Stimulated activated CD4-positive, alpha-beta T cell treated with anti-CD3 and anti-CD28 coated beads, Interleukin-4, amount 100 ng/mL, for 1 hour (primary cell): ENCODE measurements around the gene PFKM.
"Not testable (repeated sequence)": the region's sequence is repeated elsewhere in the genome, so short reads cannot be mapped to it uniquely, and the experiment has no call there.

Source experiments
- DNase-seq: peaks from one replicate; pipeline ENCODE4 v3.0.0-alpha.2; 2020

Gene PFKM

DNA sequence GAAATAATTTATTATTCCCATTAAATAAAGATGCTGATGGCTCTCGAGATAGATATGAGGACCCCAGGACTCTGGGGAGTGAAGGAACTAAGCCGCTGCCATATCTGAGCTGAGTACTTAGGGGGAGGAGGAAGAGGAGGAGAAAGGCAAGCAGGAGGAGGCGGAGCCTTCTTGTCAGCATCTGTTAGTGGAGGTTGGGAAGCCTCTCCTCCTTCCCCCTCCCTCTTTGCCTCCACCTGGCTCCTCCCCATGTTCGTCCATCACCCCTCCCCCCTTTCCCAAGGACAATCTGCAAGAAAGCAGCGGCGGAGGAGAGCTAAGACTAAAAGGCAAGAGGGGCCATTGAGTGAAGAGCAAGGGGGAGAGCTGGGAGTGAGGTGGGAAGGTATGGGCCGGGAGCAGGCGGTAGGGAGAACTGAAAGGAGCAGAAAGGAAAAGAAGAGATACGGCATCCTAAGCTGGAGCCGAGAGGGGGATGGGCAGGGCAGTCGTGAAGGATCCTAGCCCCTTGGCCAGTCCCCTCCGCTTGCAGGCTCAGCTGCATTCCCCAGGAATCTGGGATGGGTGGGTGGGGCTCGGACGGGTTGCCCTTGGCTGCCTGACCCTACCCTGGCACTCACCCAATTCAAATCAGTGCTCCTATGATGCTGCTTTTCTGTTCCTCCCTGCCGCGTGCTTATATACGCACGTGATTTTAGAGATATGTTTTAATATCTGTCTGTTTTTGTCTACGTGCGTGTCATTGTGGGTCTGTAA lies at the start of gene PFKM:
PFKM (plus strand) TSS at position 287 of the 756 bp plus-strand sequence. CDS start 3,411 bp downstream, outside the sequence.
- DNase-seq: peak; percentile 62

DNA sequence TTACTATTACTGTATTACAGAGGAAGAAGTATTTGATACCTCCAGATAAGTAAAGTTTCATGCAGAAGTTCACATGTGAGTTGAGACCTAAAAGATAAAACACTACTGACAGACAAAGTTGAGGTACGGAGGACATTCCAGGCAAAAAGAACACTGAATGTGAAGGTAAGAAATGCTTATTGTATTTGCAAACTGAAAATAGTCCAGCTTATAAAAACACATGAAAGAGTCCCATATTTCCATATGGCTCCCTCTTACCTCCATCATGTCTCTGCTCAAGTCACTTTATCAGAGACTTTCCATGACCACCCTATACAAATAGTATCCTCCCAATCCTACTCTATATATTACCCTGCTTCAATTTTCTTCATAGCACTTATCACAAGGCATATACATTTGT lies 49.1 kb upstream of the PFKM start:
- DNase-seq: no peak

DNA sequence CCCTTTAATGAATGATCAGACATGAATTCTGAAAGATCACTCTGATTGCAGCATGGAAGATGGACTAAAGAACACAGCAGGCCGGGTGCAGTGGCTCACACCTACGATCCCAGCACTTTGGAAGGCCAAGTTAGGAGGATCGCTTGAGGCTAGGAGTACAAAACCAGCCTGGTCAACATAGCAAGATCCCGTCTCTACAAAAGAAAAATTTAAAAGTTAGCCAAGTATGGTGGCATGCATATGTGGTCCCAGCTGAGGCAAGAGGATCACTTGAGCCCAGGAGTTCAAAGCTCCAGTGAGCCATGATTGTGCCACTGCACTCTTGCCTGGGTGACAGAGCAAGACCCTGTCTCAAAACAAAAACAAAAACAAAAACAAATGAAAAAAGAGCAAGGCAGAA lies 48.4 kb upstream of the PFKM start:
- DNase-seq: no peak

DNA sequence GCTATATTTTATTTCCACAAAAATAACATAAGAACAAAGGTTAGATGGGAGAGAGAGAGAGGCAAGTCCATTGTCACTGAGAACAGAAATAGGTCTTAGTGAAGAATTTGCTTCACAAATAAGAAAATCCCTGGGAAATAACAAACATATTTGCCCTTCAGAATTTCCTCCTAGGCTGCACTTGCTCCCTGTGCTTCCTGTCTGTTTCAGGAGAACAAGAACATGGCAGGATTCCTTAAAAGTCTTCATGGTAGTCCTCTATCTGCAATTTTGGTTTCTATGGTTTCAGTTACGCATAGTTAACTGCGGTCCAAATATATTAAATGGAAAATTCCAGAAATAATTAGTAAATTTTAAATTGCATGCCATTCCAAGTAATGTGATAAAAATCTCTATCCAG lies 47.4 kb upstream of the PFKM start:
- DNase-seq: no peak

DNA sequence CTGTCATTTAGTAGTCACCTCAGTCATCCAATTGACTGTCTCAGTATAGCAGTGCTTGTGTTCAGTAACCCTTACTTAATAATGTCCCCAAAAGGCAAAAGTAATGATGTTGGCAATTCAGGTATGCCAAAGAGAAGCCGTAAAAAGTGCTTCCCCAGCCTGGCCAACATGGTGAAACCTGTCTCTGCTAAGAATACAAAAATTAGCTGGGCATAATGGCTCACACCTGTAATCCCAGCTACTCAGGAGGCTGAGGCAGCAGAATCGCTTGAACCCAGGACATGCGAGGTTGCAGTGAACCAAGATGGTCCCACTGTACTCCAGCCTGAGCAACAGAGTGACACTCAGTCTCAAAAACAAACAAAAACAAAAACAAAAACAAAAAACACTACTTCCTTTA lies 46.9 kb upstream of the PFKM start:
- no peak for DNase-seq

DNA sequence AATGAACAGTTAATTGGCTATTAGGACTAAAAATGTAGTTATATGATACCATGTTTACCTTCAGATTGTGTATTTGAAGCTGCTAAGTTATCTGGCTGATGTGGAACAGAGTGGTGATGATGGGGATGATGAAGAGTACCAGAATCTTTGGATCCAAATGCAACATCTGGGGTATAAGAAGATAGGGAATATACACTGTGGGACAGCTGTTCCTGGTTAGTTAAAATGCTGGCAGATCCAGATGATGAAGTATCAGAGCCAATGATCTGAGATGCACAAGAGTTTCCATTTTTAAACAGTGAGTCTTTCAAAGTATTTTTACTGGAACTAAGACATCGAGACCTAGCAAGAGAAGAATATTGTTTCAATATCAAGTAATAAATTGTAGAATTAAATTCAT lies 44.9 kb upstream of the PFKM start:
- no peak for DNase-seq

DNA sequence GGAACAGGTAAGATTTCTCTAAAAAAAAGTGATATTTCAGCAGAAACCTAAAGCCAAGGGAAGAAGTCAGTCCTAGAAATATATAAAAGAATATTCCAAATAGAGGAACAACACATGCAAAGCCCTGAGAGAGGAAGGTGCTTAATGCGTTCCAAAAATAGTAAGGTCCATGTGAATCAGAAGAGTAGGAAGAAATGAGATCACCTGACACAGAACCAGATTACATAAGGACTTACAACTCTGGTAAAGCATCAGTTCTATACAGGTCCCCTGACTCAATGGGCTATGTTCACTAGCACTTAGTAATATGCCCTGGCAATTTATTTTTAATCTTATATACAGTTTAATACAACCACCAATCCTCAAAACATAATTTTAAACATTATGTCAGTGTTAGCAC lies 43.3 kb upstream of the PFKM start:
- DNase-seq: no peak

DNA sequence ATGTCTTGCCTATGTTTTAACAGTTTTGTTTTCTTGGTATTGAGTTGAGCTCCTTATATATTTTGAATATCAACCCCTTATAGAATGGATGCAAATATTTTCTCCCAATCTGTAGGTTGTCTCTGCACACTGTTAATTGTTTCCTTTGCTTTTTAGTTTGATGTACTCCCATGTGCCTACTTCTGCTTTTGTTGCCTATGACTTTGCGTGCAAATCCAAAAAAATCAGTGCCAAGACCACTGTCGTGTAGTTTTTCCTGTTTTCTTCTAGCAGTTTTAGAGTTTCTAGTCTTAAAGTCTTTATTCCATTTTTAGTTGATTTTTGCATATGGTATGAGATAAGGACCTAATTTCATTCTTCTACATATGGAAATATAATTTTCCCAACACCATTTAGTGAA lies 42.1 kb upstream of the PFKM start:
- no peak for DNase-seq

DNA sequence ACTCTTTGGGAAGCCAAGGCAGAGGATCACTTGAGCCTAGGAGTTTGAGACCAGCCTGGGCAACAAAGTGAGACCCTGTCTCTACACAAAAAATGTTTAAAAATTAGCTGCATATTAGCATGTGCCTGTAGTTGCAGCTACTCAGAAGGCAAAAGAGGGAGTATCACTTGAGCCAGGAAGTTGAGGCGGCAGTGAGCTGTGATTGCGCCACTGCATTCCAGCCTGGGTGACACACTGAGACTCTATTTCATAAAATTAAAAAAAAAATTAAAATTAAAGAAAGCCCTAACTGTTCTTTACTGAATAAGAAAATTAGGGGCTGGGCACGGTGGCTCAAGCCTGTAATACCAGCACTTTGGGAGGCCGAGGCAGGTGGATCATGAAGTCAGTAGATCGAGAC lies 40.3 kb upstream of the PFKM start:
- no peak for DNase-seq

DNA sequence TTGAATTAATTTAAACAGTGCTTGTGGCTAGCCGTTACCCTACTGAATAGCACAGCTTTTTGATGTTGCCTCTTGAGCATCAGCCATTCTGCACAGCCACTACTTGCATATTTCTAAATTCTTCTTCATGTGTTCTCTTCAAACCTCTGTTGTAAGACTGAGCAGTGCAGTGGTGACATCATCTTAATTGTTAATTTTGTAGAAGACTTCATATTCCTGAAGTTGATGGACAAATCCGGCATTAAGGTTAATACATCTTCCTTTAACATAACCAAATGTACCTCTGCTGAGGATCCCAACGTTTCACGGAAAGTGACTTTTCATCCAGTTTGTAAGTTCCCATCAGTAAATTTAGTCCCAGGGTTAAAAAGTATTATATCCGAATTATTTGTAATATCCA lies 38.9 kb upstream of the PFKM start:
- no peak for DNase-seq

DNA sequence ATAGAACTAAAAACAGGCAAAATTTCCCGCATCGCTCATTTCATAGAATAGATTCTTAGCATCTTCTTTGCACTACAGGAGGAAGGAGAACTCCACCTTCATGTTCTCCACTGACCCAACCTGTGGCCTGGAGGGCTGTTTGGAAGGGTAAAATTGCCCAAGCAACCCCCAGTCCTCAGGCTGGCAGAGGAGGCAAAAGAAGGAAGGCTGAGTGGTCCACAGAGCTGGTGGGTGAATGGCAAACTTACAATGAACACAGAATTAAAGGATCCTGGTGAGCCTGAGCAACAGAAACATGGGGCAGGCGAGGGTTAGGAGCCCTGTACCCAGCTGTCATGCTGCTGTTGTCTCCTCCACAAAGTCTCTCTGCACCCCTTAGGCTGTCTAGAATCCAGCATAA lies 38.3 kb upstream of the PFKM start:
- no peak for DNase-seq

DNA sequence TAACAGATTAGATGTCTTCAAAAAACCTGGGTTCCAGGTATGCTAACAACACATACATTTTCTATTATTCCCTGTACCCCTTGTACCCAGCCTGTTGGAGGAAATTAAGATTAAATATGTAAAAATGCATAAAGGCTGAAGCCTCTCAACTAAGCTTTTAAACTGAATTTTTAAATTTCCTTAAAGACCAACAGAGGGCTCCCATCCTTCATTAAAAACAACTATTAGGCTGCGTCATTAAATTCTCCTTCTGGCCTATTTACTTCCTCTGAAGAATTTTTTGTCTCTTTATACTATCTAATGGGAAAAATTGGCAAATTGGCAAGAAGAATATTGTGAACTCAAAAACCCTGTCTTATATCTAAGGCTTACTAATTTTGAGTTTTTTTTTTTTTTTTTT lies 35.1 kb upstream of the PFKM start:
- DNase-seq: no peak

DNA sequence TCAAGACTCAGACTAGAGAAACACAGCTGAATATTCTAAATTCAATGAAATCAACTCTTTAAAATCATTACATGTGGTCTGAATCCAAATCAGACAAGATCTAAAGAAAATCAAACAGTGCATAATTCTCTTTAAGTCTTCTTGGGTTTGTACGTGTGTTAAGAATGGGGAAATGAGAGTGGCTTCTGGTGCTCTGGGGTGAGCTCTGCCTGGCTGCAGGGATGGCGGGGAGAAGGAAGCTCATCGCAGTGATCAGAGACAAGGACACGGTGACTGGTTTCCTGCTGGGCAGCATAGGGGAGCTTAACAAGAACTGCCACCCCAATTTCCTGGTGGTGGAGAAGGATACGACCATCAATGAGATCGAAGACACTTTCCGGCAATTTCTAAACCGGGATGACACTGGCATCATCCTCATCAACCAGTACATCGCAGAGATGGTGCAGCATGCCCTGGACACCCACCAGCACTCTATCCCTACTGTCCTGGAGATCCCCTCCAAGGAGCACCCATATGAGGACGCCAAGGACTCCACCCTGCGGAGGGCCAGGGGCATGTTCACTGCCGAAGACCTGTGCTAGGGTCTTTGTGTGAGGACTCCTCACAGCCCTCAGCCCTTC lies 34.2 kb upstream of the PFKM start:
- DNase-seq: no peak

DNA sequence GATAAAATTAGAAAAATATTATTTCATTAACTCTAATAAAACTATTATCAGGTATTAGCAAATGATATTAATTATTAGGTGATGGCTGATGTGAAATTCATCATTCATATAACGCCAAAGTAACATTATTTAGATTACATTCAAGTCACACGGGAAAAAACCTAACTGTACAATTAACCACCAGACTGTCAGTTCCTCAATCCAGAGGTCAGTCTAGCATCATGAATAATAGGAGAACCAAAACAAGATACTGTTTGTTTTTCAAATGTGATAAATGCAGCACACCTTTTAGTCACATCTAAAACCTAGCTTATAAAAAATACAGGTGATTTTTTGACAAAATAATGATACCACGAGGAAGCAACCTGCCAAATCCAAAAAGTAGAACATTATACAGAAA lies 32.8 kb upstream of the PFKM start:
- DNase-seq: no peak

DNA sequence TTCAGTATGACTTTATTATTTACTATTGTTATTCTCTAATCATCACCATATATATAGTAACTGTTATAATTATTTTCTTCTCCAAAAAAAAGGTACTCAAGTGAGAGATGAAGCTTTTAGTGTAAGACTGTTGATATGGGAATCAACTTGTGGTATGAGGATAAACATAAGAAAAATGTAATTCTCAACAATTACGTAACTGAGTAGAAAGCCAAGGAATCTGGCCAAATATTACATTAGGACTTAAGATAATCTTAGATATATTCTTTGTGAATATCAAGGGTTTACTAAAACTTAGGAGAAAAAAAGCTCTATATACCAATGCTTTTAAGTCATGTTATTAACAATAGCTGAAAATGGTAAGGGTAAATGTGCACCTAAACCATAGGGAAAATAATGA lies 26.6 kb upstream of the PFKM start:
- DNase-seq: no peak

DNA sequence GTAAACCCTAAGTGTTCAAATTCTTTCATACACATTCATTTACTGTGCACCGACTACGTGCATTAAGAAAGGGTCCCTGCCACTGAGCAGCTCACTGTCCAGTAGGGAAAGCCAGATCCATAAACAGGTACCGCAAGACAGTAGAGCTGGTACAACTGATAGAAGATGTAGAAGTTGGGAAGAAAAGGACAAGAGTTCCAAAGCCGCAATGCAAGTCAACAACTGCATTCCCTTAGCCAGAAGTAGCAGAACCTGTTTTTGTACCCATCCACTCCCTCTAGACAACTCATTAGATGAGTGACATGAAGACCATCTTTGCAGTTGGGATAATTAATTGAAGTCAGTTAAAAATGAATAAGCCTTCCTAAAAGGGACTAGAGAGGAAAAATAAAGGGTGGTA lies 14.6 kb upstream of the PFKM start:
- no peak for DNase-seq

DNA sequence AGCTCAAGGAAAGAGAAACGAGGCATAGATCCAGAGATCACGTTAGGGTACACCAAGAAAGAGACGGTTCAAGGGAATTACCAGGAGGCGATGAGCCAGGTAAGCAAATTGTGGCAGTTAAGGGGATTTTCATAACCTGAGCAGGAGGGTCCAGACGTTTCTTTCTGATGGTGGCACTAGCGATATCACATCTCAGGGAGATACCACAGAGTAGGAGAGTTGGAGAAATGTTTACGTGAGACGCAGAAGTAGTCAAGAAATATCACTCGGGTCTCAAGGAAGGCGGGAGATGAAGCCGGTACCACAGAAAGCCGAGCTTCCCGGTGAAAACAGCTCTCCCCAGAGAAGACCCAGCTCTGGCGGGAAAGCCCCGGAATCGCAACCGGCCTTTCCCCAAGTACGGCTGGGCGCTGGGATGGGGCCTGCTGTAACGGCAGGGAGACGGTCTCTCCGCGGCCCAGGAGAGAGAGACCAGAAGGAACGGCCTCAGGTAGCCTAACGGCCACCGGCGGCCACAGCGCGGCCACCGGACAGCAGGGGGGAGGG lies 13.8 kb upstream of the PFKM start:
- DNase-seq: peak; percentile 59

DNA sequence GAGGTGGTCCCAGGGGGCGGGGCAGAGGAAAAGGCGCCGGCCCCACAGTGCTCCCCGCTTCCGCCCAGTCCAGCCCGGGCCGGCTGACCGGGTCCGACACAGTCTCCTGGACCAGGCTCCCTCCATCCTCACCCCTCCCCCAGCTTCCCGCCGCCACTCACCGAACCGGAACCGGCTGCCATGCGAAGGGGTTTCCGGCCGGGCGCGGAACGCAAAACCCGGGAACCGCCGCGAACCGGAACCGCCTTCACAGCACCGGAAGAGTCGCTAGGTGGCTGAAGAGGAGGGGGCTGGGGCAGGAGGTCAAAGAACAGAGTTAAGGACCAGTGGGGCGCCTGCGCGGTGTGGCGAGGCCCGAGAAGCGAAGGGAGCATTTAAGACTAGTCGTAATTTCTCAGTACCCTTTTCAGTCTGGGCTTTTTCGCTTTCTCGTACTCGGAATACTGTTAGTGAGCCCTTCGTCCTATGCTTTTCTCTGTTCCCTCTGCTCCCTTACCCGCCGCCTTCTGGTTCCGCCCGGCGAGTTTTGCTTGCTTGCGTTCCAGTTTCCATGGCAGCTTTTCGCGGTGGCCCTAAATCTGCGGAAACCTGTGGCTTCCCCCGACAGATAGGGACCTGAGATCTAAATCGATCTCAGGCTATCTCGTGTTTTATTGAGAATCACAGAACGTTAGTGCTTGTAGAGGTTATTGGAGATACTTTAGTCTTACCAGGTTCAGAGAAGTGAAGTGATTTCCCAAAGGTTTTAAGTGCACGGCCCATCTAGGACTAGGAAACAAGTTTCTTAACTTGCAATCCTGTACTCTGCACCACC lies 13.1 kb upstream of the PFKM start, which contains the start of gene SENP1:
SENP1 (minus strand) TSS at position 213 of the 814 bp plus-strand sequence. CDS start 4,607 bp downstream, outside the sequence.
- peak; percentile 90 for DNase-seq

DNA sequence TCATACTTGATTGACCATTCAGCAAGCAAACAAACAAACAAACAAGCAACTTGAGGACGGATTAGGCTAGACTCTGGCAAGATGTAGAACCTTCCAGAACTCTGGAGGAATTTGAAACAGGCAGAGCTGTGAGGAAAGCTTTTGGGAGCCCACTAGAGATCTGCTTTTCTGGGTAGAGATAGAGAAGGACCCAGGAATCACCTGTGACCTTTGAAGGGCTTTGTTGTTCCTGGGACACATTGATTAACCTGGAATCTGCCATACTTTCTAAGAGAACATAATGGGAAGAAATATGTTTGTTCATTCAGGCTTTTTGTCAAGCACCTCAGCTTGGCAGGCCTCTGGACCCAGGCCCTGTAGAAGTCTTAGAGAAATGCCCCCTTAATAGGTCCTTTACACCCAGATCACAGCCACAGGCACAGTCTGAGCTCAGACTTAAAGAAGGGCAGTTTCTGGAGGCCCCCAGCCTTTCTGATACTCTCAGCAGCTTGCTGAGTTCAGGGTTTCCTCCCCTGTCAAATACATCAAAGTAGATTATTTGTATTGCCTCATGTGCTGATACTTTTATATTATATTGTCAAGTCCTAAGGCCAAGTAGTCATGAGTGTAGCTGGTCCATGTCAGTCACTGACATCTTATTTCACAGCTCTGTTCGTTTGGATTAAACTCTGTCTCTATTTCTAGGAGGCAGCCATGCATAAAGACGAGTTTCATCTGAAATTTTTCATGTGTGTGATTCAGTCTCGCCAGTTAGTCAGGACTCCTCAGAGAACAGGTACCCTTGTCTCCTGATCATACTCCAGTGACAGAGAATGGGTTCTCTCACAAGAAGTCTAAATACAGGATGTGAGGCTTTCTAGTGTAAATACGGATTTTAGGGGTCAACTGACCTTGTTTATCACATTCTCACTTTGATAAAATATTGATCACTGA lies 12.2 kb upstream of the PFKM start:
- no peak for DNase-seq

DNA sequence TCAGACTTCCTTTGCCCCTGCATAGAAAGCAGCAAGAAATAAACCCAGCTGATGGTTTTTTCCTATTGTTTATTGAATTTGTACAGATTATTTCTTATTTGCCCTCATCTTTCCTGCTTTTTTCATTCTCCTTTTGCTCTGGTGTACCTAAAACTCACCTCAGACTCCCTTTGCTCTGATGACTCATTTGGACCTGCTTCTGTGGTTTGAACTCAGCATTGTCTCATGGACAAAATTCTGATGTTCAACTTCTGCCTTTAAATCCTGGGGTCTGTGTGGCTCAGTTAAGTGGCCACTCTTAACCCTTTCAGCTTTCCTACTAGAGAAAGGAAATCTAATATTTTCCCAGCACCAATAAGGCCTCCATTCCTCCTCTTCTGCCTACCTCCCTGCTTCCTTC lies 9.7 kb upstream of the PFKM start:
- DNase-seq: no peak

DNA sequence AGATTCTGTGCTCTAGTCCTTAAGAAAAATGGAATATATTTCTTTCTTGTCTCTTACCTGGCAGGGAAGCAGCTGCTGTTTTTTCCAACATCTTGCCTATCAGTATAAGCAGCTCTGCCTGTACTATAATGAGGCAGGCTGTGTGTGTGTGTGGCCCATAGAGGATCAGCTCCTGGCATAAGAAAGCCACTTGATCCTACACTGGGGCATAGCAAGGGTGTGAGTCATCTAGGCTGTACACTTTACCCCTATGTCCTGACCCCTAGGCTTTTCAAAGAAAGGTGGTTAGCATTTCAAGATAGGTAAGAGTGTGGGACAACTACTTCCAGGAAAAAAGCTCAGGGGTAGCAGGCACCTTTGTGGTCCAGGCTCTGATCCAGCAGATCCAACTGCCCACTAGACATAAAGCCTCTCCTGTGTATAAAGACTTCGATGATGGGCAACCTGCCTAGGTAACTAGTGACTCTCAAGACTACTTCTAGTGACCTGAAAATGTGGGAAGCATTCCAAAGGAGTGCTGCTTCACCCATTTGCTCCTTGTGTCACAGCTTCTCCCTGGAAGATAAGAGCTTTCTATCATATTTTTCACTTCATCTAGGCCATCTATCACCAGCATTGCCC lies 8.4 kb upstream of the PFKM start:
- DNase-seq: no peak

DNA sequence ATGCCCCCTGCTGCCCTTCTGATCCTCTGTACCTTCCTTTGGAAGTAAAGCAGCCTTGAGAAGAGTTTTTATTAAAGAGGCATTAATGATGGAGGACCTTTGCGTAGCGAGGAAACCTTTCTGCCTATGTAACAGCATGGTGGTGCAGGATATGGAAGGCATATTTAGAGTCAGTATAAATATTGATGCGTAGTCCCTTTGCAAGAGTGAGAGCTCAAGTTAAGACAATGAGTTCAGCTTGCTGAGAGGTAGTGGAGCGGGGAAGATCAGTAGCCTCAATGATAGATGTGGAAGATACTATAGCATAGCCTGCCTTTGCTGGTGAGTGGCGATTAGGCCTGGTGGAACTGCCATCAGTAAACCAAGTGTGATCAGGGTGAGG lies 7.9 kb upstream of the PFKM start:
- DNase-seq: not testable (repeated sequence)
